Activated CD4-positive, alpha-beta memory T cell treated with anti-CD3 and anti-CD28 coated beads, Interleukin-2, amount 10 ng/mL, durations not matched to agents 7 days and 5 days (primary cell): Measurements from ENCODE around the gene ZDHHC14. TPM values are rescaled to one million over a fixed set of nuclear protein-coding genes. Genes with fewer than 3 reads are reported as not detected.
"Not testable (repeated sequence)": the region's sequence is repeated elsewhere in the genome, so short reads cannot be mapped to it uniquely, and the experiment has no call there.

Experiments used
- CTCF ChIA-PET: fragments of 350-600 bp; sonication (Branson Sonifier 250); formaldehyde crosslinking; loops from one replicate; lab custom pipeline; 2021; ENCODE audit warnings: antibody characterized with exemption, inconsistent platforms; lab: Charles Lee
- POLR2A ChIA-PET: fragments of 350-600 bp; sonication (Branson Sonifier 250); formaldehyde crosslinking; loops from one replicate; lab custom pipeline; 2021; ENCODE audit warnings: antibody characterized with exemption; lab: Charles Lee
- DNase-seq: peaks from one replicate; pipeline ENCODE4 v3.0.0-alpha.2; 2020
- H3K27ac Mint-ChIP-seq: one replicate; pipeline ENCODE4 v1.8.0; 2021; ENCODE audit warnings: mild to moderate bottlenecking, mixed read lengths
- H3K27me3 Mint-ChIP-seq: one replicate; pipeline ENCODE4 v1.8.0; 2021; ENCODE audit warnings: mixed read lengths
- H3K36me3 Mint-ChIP-seq: one replicate; pipeline ENCODE4 v1.8.0; 2021; ENCODE audit warnings: low read depth, mixed read lengths
- H3K4me1 Mint-ChIP-seq: one replicate; pipeline ENCODE4 v1.8.0; 2021; ENCODE audit warnings: mixed read lengths
- H3K4me3 Mint-ChIP-seq: one replicate; pipeline ENCODE4 v1.8.0; 2021; ENCODE audit warnings: mild to moderate bottlenecking, mixed read lengths
- H3K9me3 Mint-ChIP-seq: one replicate; pipeline ENCODE4 v1.8.0; 2021; ENCODE audit warnings: mixed read lengths
- total RNA-seq, 2 experiments: library from RNA; stranded (reverse); gene quantifications; one replicate each; pipeline ENCODE4 v1.2.3, GENCODE V29; 2021

Gene ZDHHC14
- total RNA-seq, 2 experiments from 2014 or later = 8.1 to 8.7 TPM

DNA sequence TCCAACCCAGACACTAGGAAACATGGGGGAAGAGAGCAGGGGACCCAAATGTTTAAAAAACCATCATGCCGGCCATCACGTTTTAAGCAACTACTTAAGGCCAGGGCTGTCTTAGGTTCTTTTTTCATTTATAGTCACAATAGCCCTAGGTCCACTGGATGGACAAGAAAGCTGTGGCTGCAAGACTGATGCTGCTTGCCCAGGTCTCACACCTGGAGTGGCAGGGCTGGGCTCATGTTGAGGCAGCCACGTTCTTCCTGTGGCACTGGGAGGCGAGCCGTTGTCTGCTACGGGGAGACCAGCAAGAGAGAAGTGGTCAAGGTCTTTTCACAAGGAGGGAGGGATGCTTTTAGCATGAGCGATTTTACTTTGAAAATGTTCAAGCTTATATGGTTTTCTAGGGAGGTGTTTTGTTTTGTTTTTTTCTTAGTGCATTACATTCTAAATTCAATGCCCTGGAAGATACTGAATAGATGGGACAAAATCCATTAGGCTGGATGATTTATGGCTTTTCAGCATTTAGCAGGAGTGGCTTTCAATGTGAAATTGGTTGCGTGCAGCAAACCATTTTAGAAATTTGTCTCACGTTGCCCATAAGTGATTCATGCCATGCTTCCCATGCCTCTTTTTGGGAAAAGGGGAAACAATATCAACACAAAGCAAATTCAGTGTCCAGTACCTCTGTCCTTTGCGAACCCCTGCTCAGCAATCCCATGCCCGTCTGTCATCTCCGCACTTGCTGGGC lies 335.4 kb downstream of the ZDHHC14 start:
- ChIA-PET CTCF (no interaction called here), POLR2A (no interaction called here)
- H3K9me3 Mint-ChIP-seq = no peaks in the 10 kb centered on the region
- H3K4me3 Mint-ChIP-seq = no peak overlapping the region
- H3K4me1 Mint-ChIP-seq = no peaks in the 10 kb centered on the region
- H3K36me3 Mint-ChIP-seq = no peaks in the 10 kb centered on the region
- H3K27ac Mint-ChIP-seq = no peak overlapping the region
- peaks cover 12% of the 10 kb centered on the region for H3K27me3 Mint-ChIP-seq
- no peak for DNase-seq

DNA sequence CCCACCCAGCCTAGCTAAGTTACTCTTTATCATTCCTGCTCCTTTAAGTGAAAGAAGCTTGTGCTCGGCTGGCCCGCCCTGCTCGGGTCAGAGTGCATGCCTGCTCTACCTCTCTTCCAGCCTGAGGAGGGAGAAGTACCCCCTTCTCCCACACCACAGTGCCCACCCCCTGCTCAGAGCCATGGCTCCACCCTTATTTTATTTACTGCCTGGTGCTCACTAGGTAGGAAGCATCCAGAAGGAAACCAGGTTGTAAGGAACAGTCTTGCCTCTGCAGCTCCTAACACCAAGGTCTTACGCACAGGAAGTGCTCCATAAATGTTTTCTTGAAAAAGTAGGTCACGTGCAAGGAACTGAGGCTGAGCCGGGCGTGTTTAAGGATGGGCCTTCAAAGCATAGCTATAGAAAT lies 336.4 kb downstream of the ZDHHC14 start:
- peaks cover 12% of the 10 kb centered on the region for H3K27me3 Mint-ChIP-seq
- no peaks in the 10 kb centered on the region for H3K9me3 Mint-ChIP-seq
- no peak for DNase-seq
- H3K4me1 Mint-ChIP-seq = no peaks in the 10 kb centered on the region
- CTCF ChIA-PET = no interaction called here
- H3K36me3 Mint-ChIP-seq = no peaks in the 10 kb centered on the region
- POLR2A ChIA-PET = no interaction called here
- H3K4me3 Mint-ChIP-seq = no peak overlapping the region
- H3K27ac Mint-ChIP-seq = no peak overlapping the region

DNA sequence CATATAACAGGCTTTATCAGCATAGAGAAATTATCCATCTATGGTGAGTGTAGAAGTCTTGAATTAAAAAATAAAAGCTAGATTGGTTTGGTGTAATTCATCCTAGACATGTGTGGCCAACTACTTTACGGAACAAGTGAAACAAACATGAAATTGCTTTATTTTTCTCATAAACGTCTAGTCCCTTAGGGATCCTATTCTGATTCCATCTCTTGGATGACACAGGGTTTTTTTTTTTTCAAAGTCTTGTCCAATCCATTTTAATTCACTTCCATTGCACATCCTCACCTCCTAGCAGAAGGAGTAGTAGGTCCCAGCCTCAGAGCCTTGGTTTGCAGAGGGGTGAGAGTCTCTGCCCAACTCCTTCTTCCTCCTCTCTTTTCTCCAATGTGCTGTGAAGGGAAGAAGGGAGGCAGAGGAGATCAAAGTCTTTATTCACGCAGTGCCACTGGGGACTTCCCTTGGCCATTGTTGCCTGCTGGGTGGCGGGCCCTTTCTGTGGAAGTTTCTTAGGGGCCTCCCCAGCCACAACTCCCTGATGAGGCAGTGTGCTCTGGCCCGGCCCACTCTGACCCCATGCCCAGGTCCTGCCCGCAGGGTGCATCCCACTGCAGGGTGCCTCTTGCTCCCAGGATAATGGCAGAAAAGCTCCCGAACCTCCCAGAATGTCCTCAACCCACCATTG lies 337.7 kb downstream of the ZDHHC14 start:
- H3K27me3 Mint-ChIP-seq = peaks cover 14% of the 10 kb centered on the region
- DNase-seq = no peak
- H3K4me3 Mint-ChIP-seq = no peak overlapping the region
- ChIA-PET POLR2A (no interaction called here), CTCF (no interaction called here)
- H3K36me3 Mint-ChIP-seq = no peaks in the 10 kb centered on the region
- no peak overlapping the region for H3K27ac Mint-ChIP-seq
- no peaks in the 10 kb centered on the region for H3K9me3 Mint-ChIP-seq
- no peaks in the 10 kb centered on the region for H3K4me1 Mint-ChIP-seq

DNA sequence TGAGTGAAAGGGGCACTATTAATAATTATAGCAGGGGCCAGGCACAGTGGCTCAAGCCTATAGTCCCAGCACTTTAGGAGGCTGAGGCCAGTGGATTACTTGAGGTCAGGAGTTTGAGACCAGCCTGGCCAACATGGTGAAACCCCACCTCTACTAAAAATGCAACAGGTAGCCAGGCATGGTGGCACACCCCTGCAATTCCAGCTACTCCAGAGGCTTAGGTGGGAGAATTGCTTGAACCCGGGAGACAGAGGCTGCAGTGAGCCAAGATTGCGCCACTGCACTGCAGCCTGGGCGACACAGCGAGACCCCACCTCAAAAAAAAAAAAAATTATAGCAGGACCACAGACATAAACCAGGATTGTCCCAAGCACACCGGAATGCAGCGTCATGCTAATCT lies 340.0 kb downstream of the ZDHHC14 start:
- DNase-seq, H3K36me3 Mint-ChIP-seq, POLR2A ChIA-PET, H3K9me3 Mint-ChIP-seq, H3K4me3 Mint-ChIP-seq, H3K27ac Mint-ChIP-seq, H3K4me1 Mint-ChIP-seq, CTCF ChIA-PET: not testable (repeated sequence)
- peaks cover 27% of the 10 kb centered on the region for H3K27me3 Mint-ChIP-seq

DNA sequence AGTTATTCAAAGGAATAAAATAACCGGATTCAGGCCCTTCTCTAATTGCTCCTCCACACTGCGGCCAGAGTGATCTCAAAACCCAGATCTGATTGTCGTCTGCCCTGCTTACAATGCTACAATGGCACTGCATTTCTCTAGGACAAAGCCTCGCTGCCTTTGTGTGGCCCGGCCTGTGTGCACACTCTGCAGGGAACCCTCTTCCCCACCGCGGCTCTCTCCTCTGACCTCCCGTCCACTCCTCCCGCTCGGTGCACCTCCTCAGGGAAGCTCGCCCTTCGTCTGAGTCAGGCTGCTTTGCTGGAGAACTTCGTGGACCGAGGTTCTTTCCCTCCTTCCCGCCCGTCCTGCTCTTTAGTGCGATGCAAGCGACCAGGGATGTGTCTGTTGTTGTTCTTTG lies 340.4 kb downstream of the ZDHHC14 start:
- Mint-ChIP-seq H3K27ac (no peak overlapping the region), H3K27me3 (peaks cover 26% of the 10 kb centered on the region), H3K4me1 (no peaks in the 10 kb centered on the region), H3K36me3 (no peaks in the 10 kb centered on the region), H3K9me3 (peaks cover 8% of the 10 kb centered on the region), H3K4me3 (no peak overlapping the region)
- POLR2A ChIA-PET = no interaction called here
- no peak for DNase-seq
- CTCF ChIA-PET = no interaction called here

DNA sequence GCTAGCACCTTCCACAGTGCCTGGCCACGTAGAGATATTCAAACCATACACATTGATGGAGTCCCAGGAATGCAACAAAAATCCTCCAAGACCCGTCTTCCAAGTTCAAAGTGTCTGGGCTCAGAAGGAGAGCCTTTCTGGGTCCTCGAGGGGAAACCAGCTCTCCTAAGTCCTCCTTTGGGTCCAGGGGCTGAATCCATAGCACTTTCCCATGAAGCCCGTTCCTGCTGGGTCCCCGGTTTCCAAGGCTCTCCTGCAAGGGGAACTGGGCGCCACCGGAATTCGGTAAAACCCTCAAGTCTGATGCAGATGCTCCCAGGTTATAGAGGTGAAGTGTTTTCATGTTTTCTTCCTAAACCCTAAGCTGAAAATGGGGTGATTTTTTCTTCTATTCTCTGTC lies 340.8 kb downstream of the ZDHHC14 start:
- H3K4me3 Mint-ChIP-seq = no peak overlapping the region
- H3K9me3 Mint-ChIP-seq = peaks cover 8% of the 10 kb centered on the region
- no peaks in the 10 kb centered on the region for H3K36me3 Mint-ChIP-seq
- ChIA-PET CTCF (no interaction called here), POLR2A (no interaction called here)
- no peaks in the 10 kb centered on the region for H3K4me1 Mint-ChIP-seq
- no peak for DNase-seq
- no peak overlapping the region for H3K27ac Mint-ChIP-seq
- H3K27me3 Mint-ChIP-seq = peaks cover 28% of the 10 kb centered on the region

DNA sequence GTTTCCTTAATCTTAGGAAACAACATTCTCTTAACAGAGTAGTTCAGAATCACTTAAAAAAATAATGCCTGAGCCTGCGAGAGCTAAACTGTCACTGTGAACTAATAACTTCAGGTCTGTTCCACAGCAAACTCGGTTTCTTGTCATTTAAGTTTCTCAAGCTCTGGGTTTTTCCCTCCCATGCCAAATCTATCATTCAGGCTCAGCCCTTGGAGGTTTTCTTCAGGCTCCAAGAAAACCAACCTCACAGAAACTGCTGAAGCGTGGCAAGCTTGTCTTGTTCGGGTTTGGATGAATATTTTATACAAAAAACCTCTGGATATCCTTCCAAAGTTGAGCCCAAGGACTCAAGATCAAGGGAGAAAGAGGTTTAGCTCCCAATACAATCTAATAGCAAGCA lies 342.4 kb downstream of the ZDHHC14 start:
- DNase-seq = no peak
- CTCF ChIA-PET = interaction anchor here (0.9 kb wide), 1 partner anchor 151 kb away, joined by 3 read pairs; no protein-coding TSS in a partner anchor
- H3K36me3 Mint-ChIP-seq = no peaks in the 10 kb centered on the region
- no peaks in the 10 kb centered on the region for H3K4me1 Mint-ChIP-seq
- peaks cover 32% of the 10 kb centered on the region for H3K27me3 Mint-ChIP-seq
- POLR2A ChIA-PET = no interaction called here
- no peak overlapping the region for H3K27ac Mint-ChIP-seq
- peaks cover 8% of the 10 kb centered on the region for H3K9me3 Mint-ChIP-seq
- H3K4me3 Mint-ChIP-seq = no peak overlapping the region

DNA sequence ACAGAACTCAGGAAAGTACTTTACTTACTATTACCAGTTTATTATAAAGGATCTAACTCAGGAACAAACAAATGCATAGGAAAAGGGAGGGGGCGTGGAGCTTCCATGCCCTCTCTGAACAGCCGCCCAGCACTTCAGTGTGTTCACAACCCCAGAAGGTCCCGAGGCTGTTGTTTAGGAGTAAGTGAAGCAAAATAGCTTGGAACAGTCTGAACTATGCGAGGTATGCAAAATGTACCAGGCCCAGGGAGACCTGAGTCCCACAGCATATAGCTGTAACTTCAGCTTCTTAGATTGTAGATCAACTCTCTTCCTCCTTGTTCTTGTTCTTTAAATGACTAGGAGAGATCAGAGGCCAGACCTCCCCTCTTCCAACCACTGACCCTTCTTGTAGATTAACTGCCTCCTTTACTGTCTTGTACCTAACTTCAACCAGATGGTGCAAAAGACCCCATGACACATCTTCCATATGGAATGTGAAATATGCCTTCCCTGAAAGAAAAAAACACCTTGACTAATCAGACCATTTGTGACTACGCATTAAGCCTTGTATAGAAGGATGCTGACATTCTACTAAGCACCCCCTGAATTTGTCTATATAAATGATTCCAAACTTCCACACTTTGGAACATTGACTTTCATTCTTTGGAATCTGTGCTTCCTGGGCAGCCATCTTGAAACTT lies 343.3 kb downstream of the ZDHHC14 start:
- H3K27me3 Mint-ChIP-seq = peaks cover 29% of the 10 kb centered on the region
- POLR2A ChIA-PET = no interaction called here
- H3K27ac Mint-ChIP-seq = no peak overlapping the region
- no peak for DNase-seq
- no peak overlapping the region for H3K4me3 Mint-ChIP-seq
- no peaks in the 10 kb centered on the region for H3K36me3 Mint-ChIP-seq
- H3K4me1 Mint-ChIP-seq = no peaks in the 10 kb centered on the region
- CTCF ChIA-PET = interaction anchor here (0.9 kb wide), 1 partner anchor 150 kb away, joined by 3 read pairs; no protein-coding TSS in a partner anchor
- H3K9me3 Mint-ChIP-seq = peaks cover 8% of the 10 kb centered on the region

DNA sequence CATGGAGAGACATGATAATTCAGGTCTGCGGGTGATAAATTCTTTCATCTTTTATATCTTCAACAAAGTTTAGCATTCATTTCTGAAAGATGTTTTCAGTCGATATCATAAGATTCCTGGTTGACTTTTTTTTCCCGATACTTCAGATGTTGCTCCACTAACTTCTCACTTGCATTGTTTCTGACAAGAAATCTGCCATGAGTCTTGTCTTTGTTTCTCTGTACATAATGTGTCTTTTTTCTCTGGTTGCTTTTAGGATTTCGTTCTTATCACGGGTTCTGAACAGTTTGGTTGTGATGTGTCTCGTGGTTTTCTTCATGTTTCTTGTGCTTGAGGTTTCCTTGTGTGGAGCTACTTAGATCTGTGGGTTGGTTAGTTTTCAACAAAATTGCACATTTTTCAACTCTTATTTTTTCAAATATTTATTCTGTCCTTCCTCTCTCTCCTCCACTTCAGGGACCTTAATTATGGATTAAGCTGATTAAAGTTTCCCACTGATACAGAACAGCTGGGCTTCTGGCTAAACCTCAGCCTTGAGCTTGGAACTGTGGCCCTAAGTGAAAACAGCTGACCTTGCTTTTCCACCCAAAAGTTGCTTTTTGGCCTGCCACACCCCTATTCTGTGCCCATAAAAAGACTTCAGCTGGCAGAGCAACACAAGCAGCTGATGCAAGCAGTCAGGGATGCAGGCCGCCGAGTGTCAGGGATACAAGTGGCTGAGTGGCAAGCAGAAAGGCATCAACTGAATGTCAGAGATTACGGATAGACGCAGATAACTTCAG lies 344.2 kb downstream of the ZDHHC14 start:
- ChIA-PET POLR2A (no interaction called here), CTCF (no interaction called here)
- H3K27me3 Mint-ChIP-seq = peaks cover 24% of the 10 kb centered on the region
- no peaks in the 10 kb centered on the region for H3K4me1 Mint-ChIP-seq
- H3K36me3 Mint-ChIP-seq = no peaks in the 10 kb centered on the region
- H3K27ac Mint-ChIP-seq = no peak overlapping the region
- DNase-seq = no peak
- H3K4me3 Mint-ChIP-seq = no peak overlapping the region
- peaks cover 8% of the 10 kb centered on the region for H3K9me3 Mint-ChIP-seq

DNA sequence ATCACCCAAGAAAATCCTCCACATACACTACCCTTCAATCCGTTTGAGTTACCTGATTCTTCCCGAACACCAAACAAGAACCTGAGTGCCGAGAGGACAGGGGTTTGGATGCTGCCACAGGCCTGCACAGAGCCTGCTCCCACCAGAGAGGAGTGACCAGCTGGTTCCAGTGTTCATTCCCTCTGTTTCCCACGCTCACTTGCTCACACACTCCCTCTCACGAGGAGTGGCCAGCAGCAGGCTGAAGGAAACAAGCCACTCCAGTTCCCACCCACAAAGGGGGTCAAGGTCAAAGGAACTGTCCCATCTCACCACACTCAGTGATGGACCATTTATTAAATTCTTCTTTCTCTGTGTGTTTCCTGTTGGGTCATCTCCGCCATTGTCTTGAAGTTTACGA lies 344.8 kb downstream of the ZDHHC14 start:
- ChIA-PET POLR2A (no interaction called here), CTCF (no interaction called here)
- peaks cover 24% of the 10 kb centered on the region for H3K27me3 Mint-ChIP-seq
- no peaks in the 10 kb centered on the region for H3K36me3 Mint-ChIP-seq
- no peak overlapping the region for H3K4me3 Mint-ChIP-seq
- H3K9me3 Mint-ChIP-seq = peaks cover 8% of the 10 kb centered on the region
- no peaks in the 10 kb centered on the region for H3K4me1 Mint-ChIP-seq
- no peak overlapping the region for H3K27ac Mint-ChIP-seq
- DNase-seq = no peak

DNA sequence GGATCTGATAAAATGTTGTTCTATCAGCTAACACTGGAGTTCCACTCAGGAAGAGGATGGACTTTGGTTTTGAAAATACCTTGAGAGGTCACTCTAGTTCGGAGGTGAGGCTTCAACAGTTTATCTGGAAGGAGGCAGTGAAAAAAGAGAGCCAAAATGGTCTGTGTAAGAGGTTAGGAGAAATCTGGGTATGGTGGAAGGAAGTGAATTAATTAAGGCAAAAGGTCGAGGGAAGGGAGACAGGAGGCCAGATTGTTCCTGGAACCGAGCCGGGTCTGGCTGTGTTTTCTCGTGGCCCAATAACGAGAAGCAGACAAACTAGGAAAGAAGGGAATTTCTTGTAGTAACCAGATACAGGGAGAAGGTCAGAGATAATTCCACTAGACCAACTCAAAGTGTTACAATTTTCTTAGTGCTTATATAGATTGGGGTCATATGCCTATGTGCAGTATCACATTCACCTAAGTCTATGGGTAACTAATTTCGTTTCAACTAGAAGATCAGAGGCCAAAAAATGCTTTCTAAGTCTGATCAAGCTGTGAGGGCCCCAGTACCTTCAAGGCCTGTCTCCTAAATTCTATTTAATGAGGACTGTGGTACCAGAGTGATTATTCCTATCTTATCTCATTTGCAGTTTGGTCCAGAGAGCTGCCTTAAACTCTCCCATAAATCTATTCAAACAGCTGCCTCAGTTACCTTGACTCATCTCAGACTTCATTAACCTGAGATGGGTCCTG lies 346.1 kb downstream of the ZDHHC14 start:
- Mint-ChIP-seq H3K4me1 (no peaks in the 10 kb centered on the region), H3K27ac (no peak overlapping the region), H3K9me3 (peaks cover 8% of the 10 kb centered on the region), H3K36me3 (no peaks in the 10 kb centered on the region), H3K4me3 (no peak overlapping the region), H3K27me3 (peaks cover 24% of the 10 kb centered on the region)
- CTCF ChIA-PET = no interaction called here
- POLR2A ChIA-PET = no interaction called here
- no peak for DNase-seq
